ENCODE data around the gene BTBD7. TPM values are rescaled to one million over a fixed set of nuclear protein-coding genes. Genes with fewer than 3 reads are reported as not detected.

The BTBD7 gene
- total RNA-seq, 1 donor from 2014 or later = 41.1 TPM

DNA sequence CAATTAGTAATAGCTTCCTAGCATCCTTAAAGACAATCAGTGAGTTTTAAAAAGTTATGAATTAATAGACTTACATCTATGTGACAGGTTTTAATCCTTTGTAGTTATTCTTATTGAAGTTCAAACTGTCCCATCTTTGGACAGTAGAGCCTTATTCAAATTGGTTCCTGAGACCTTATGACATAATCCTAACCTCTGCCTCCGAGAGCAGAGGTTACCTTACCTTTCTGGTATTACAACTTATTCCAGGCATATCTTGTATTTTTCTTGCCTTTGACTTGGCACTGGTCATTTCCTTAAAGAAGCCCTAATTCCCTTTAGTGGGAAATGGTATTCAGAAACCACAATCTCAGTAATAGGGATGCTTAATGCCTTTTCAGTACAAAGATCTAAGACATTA is 21.8 kb downstream of the BTBD7 start:
- TF ChIP-seq CTCF (IDR thresholded peaks at IDR 0.05; ENCODE audit: partially characterized antibody, unreplicated experiment) = no peak
- DNase-seq = no peak
- Mint-ChIP-seq H3K36me3 (ENCODE audit: unreplicated experiment) (no peaks in the 10 kb centered on the region), H3K9me3 (ENCODE audit: unreplicated experiment) (no peaks in the 10 kb centered on the region), H3K4me3 (ENCODE audit: unreplicated experiment) (no peak overlapping the region), H3K27ac (ENCODE audit: unreplicated experiment) (no peak overlapping the region), H3K4me1 (ENCODE audit: low read depth, unreplicated experiment) (no peaks in the 10 kb centered on the region), H3K27me3 (ENCODE audit: unreplicated experiment) (no peaks in the 10 kb centered on the region)

DNA sequence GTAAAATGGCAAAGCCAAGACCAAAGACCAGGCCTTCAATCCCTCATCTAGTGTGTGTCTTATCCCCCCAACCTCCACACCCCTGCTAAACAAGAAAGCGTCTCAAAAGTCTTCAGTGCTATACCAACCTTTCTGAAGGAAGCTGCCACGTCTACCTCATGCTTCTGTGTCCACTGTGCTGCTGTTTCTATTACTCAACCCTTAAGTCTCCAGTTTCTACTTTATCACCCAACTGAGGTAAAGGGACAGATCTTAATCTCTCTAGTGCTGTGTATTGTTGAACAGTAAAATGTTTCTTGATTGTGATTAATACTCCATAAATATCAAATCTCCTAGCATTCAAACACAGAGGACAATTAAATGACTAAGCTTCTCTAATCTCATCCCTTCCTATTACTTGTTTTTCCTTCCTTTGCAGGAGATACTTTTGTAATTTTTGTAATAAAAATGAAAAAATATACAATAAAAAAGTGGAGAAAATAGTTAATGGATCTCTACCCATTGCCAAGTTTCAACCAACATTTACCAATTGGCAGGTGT is 23.3 kb downstream of the BTBD7 start:
- no peak for DNase-seq
- Mint-ChIP-seq H3K4me1 (ENCODE audit: low read depth, unreplicated experiment) (no peaks in the 10 kb centered on the region), H3K27ac (ENCODE audit: unreplicated experiment) (no peak overlapping the region), H3K27me3 (ENCODE audit: unreplicated experiment) (no peaks in the 10 kb centered on the region), H3K4me3 (ENCODE audit: unreplicated experiment) (no peak overlapping the region), H3K36me3 (ENCODE audit: unreplicated experiment) (no peaks in the 10 kb centered on the region), H3K9me3 (ENCODE audit: unreplicated experiment) (no peaks in the 10 kb centered on the region)
- TF ChIP-seq CTCF (IDR thresholded peaks at IDR 0.05; ENCODE audit: partially characterized antibody, unreplicated experiment) = no peak

DNA sequence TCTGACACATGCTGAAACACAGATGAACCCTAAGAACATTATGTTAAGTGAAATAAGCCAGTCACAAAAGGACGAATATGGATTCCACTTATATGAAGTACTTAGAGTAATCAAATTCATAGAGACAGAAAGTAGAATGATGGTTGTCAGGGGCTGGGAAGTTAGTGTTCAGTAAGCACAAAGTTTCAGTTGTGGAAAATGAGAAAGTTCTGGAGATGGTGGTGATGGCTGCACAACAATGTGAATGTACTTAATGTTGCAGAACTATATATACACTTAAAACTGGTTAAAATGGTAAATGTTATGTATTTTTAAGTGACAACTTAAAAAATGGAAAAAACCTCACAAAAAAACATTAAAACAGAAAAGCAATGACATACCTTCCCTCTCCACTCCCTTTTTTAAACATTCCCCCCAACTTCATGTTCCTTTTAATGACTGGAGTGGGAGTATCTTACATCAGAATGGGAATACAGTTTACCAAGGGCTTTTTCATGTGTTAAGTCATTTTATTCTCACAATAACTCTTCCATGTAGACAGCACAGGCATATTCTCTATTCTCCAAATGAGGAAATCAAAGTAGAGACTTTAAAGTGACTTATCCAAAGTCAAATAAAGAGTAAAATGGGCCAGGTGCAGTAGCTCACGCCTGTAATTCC is 24.0 kb downstream of the BTBD7 start:
- H3K27me3 Mint-ChIP-seq (ENCODE audit: unreplicated experiment) = no peaks in the 10 kb centered on the region
- no peaks in the 10 kb centered on the region for H3K9me3 Mint-ChIP-seq (ENCODE audit: unreplicated experiment)
- no peaks in the 10 kb centered on the region for H3K36me3 Mint-ChIP-seq (ENCODE audit: unreplicated experiment)
- no peak overlapping the region for H3K27ac Mint-ChIP-seq (ENCODE audit: unreplicated experiment)
- no peak for TF ChIP-seq CTCF (IDR thresholded peaks at IDR 0.05; ENCODE audit: partially characterized antibody, unreplicated experiment)
- no peak for DNase-seq
- no peak overlapping the region for H3K4me3 Mint-ChIP-seq (ENCODE audit: unreplicated experiment)
- no peaks in the 10 kb centered on the region for H3K4me1 Mint-ChIP-seq (ENCODE audit: low read depth, unreplicated experiment)

DNA sequence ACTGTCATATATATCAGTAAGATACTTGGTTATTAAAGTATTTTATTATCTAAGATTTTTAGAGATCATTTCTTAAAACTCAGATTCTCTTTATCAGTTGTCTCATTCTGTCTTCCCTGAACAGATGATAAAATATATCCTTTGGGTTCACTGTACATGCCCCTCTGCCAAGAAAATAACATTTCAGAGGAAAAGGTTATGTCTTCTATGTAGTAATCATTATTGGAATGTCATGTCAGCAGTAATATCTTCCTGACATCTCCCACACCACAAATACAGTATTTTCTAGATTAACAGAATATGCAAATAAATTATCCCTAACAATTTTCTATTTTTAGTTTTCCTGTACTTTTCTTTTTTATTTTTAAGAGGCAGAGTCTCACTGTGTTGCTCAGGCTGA is 26.0 kb downstream of the BTBD7 start:
- Mint-ChIP-seq H3K27me3 (ENCODE audit: unreplicated experiment) (peaks cover 1% of the 10 kb centered on the region), H3K9me3 (ENCODE audit: unreplicated experiment) (no peaks in the 10 kb centered on the region), H3K36me3 (ENCODE audit: unreplicated experiment) (no peaks in the 10 kb centered on the region), H3K4me1 (ENCODE audit: low read depth, unreplicated experiment) (peaks cover 2% of the 10 kb centered on the region), H3K4me3 (ENCODE audit: unreplicated experiment) (no peak overlapping the region), H3K27ac (ENCODE audit: unreplicated experiment) (no peak overlapping the region)
- DNase-seq = no peak
- no peak for TF ChIP-seq CTCF (IDR thresholded peaks at IDR 0.05; ENCODE audit: partially characterized antibody, unreplicated experiment)

- no peak for TF ChIP-seq CTCF (IDR thresholded peaks at IDR 0.05; ENCODE audit: partially characterized antibody, unreplicated experiment)
- H3K4me1 Mint-ChIP-seq (ENCODE audit: low read depth, unreplicated experiment) = peaks cover 2% of the 10 kb centered on the region
- DNase-seq = no peak
- H3K27ac Mint-ChIP-seq (ENCODE audit: unreplicated experiment) = no peak overlapping the region
- no peaks in the 10 kb centered on the region for H3K9me3 Mint-ChIP-seq (ENCODE audit: unreplicated experiment)
- no peaks in the 10 kb centered on the region for H3K36me3 Mint-ChIP-seq (ENCODE audit: unreplicated experiment)
- peaks cover 1% of the 10 kb centered on the region for H3K27me3 Mint-ChIP-seq (ENCODE audit: unreplicated experiment)
- H3K4me3 Mint-ChIP-seq (ENCODE audit: unreplicated experiment) = no peak overlapping the region
These were observed 27.0 kb downstream of the BTBD7 start for GRCh38 chr14:93305725-93306418.

Data from glutamatergic neuron (in vitro differentiated cells).